HepG2 (cell line): ENCODE data around the gene CMIP. TPM values are rescaled to one million over a fixed set of nuclear protein-coding genes. Genes with fewer than 3 reads are reported as not detected.
A peak's percentile ranks its signal among the peaks of the same experiment; 100 is the strongest.

ENCODE experiments used
- ATM ChIP-seq: fragments of 450-650 bp; IDR thresholded peaks from 2 replicates; pipeline ENCODE4 v1.7.1; 2017; ENCODE audit warnings: mild to moderate bottlenecking, borderline replicate concordance
- LRRFIP1 ChIP-seq: sonication (generic); formaldehyde crosslinking; conservative IDR thresholded peaks from 2 replicates; pipeline ENCODE4 v1.4.0; 2020; ENCODE audit warnings: missing genetic modification reagents
- NAIF1 ChIP-seq: sonication (generic); formaldehyde crosslinking; IDR thresholded peaks from 2 replicates; pipeline ENCODE4 v1.5.0; 2020; ENCODE audit warnings: mild to moderate bottlenecking, missing genetic modification reagents, borderline replicate concordance
- NPAS2 ChIP-seq: sonication (generic); formaldehyde crosslinking; IDR thresholded peaks from 2 replicates; pipeline ENCODE4 v1.8.0; 2022; ENCODE audit warnings: mild to moderate bottlenecking, missing genetic modification reagents, borderline replicate concordance
- ONECUT2 ChIP-seq: sonication (generic); formaldehyde crosslinking; IDR thresholded peaks from 2 replicates; pipeline ENCODE4 v1.4.0; 2020; ENCODE audit warnings: missing genetic modification reagents
- PAXIP1 ChIP-seq: sonication (generic); formaldehyde crosslinking; conservative IDR thresholded peaks from 2 replicates; pipeline ENCODE4 v1.4.0; 2020; ENCODE audit warnings: mild to moderate bottlenecking, missing genetic modification reagents, moderate library complexity
- RELA ChIP-seq: sonication (generic); formaldehyde crosslinking; IDR thresholded peaks from 2 replicates; pipeline ENCODE4 v1.4.0; 2020; ENCODE audit warnings: missing genetic modification reagents
- ZNF407 ChIP-seq: sonication (generic); formaldehyde crosslinking; IDR thresholded peaks from one replicate; pipeline ENCODE4 v1.5.1; 2020; ENCODE audit warnings: mild to moderate bottlenecking, missing genetic modification reagents; ENCODE audit errors: not compliant biosample characterization
- ZNF414 ChIP-seq: sonication (generic); formaldehyde crosslinking; IDR thresholded peaks from 2 replicates; pipeline ENCODE4 v1.5.0; 2020; ENCODE audit warnings: missing genetic modification reagents
- ZNF430 ChIP-seq: sonication (generic); formaldehyde crosslinking; IDR thresholded peaks from 2 replicates; pipeline ENCODE4 v1.9.0; 2021; ENCODE audit warnings: mild to moderate bottlenecking, missing genetic modification reagents
- ZNF496 ChIP-seq: sonication (generic); formaldehyde crosslinking; IDR thresholded peaks from 2 replicates; pipeline ENCODE4 v1.8.1; 2023; ENCODE audit warnings: mild to moderate bottlenecking, moderate library complexity, missing genetic modification reagents; ENCODE audit not compliant: insufficient replicate concordance
- ZNF567 ChIP-seq: sonication (generic); formaldehyde crosslinking; IDR thresholded peaks from 2 replicates; pipeline ENCODE4 v1.8.1; 2023; ENCODE audit warnings: mild to moderate bottlenecking, missing genetic modification reagents, borderline replicate concordance
- polyA plus RNA-seq, 8 experiments: library from polyadenylated mRNA; depleted of rRNA in 3 of 8; stranded (reverse) in 7 of 8; unstranded in 1 of 8; fragments of >200 nt; fragmentation: Illumina TruSeq in 4 of 8; extraction: Trizol in 4 of 8; gene quantifications; 2 replicates each; pipeline versions ENCODE4 v1.2.1 to v1.2.3, GENCODE V29; 2011 to 2016; ENCODE audit warnings: low read depth in 4 of 8, missing spikeins in 1 of 8, mixed read lengths in 1 of 8; ENCODE audit not compliant: insufficient read depth in 1 of 8
- total RNA-seq, 5 experiments: library from RNA; depleted of rRNA; stranded (reverse); fragments of >200 nt; fragmentation: Illumina TruSeq; extraction: Trizol; gene quantifications; 2 replicates each; pipeline ENCODE4 v1.2.3, GENCODE V29; 2016; ENCODE audit warnings: low read depth in 1 of 5

The CMIP gene
- total and polyA plus RNA-seq, 2 of the 13 experiments (the other 11 are each of a cell fraction or from before 2014, with no cell fraction given) = 10.9 to 18.1 TPM

GRCh38 chr16:81624760-81625543 is 180.3 kb downstream of the CMIP start (continued):
- TF ChIP-seq NAIF1 (CRISPR knock-in tag) (no peak), ZNF407 (CRISPR knock-in tag) (no peak), ZNF567 (CRISPR knock-in tag) (0 out of 2 replicates have a peak, but pooled peaks have one; percentile 72), ZNF430 (CRISPR knock-in tag) (no peak; the same call in 1 of the 2 replicates), ZNF496 (CRISPR knock-in tag) (no peak), ONECUT2 (CRISPR knock-in tag) (peak; percentile 80), LRRFIP1 (no peak), PAXIP1 (CRISPR knock-in tag) (peak; percentile 92), ZNF414 (CRISPR knock-in tag) (no peak), RELA (no peak), ATM (no peak), NPAS2 (CRISPR knock-in tag) (no peak)
